B cell (primary cell): ENCODE results near the gene WDR18. TPM values are rescaled to one million over a fixed set of nuclear protein-coding genes. Genes with fewer than 3 reads are reported as not detected.

Experiments used
- ATAC-seq: fragments of 200-7000 bp; cut with Tn5 transposase; one replicate; pipeline ENCODE4 v1.10.0; 2021; ENCODE audit warnings: low read depth, mild to moderate bottlenecking, moderate number of reproducible peaks, moderate library complexity
- CTCF ChIA-PET: fragments of 350-600 bp; sonication (Branson Sonifier 250); formaldehyde crosslinking; loops from one replicate; lab custom pipeline; 2021; ENCODE audit warnings: antibody characterized with exemption, inconsistent platforms; lab: Charles Lee
- POLR2A ChIA-PET: fragments of 350-600 bp; sonication (Branson Sonifier 250); formaldehyde crosslinking; loops from one replicate; lab custom pipeline; 2021; ENCODE audit warnings: antibody characterized with exemption; lab: Charles Lee
- DNase-seq: peaks from one replicate; pipeline ENCODE4 v3.0.0; 2013
- H2AFZ ChIP-seq: 2 replicates; pipeline ENCODE4 v1.6.1; 2012; ENCODE audit warnings: mild to moderate bottlenecking, low read depth, low read length; ENCODE audit not compliant: insufficient read depth, poor library complexity, severe bottlenecking
- H3K27ac ChIP-seq, 2 donors: 1 replicate in 1 of 2; 2 replicates in 1 of 2; pipeline ENCODE4 v1.5.1; 2012 to 2013; ENCODE audit warnings: low read length in 2 of 2, mild to moderate bottlenecking in 2 of 2, moderate library complexity in 1 of 2
- H3K27me3 ChIP-seq, 4 experiments: fragments of 200-600 bp in 1 of 4; sonication (generic) in 1 of 4; replicated peaks in 1 of 4; 1 replicate in 2 of 4; 2 replicates in 2 of 4; pipeline versions ENCODE4 v1.6.1 to v1.7.0; 2013 to 2016; ENCODE audit warnings: low read length in 3 of 4, mild to moderate bottlenecking in 2 of 4, mixed read lengths in 1 of 4, moderate library complexity in 1 of 4; ENCODE audit not compliant: insufficient read depth in 4 of 4, control insufficient read depth in 3 of 4; ENCODE audit errors: control extremely low read depth in 1 of 4
- H3K36me3 ChIP-seq, 2 experiments: replicated peaks in 1 of 2; 1 replicate in 1 of 2; 2 replicates in 1 of 2; pipeline versions ENCODE4 v1.6.1 to v1.7.1; 2013; ENCODE audit warnings: low read length in 1 of 2; ENCODE audit not compliant: insufficient read depth in 2 of 2, control insufficient read depth in 1 of 2; ENCODE audit errors: control extremely low read depth in 1 of 2, extremely low read depth in 1 of 2
- H3K4me1 ChIP-seq, 2 donors: fragments of 200-600 bp in 1 of 2; sonication (generic) in 1 of 2; 1 replicate in 1 of 2; 2 replicates in 1 of 2; pipeline versions ENCODE4 v1.5.1 to v1.6.1; 2013 to 2017; ENCODE audit warnings: low read length in 2 of 2; ENCODE audit not compliant: control insufficient read depth in 2 of 2, insufficient read depth in 2 of 2
- H3K4me2 ChIP-seq: replicated peaks from 2 replicates; pipeline ENCODE3; 2012; ENCODE audit warnings: mild to moderate bottlenecking, low read depth, low read length; ENCODE audit not compliant: poor library complexity, severe bottlenecking
- H3K4me3 ChIP-seq, 5 experiments: fragments of 200-600 bp in 1 of 5; sonication (generic) in 1 of 5; 1 replicate in 3 of 5; 2 replicates in 2 of 5; pipeline versions ENCODE4 v1.5.1 to v1.7.0; 2011 to 2016; ENCODE audit warnings: low read length in 4 of 5, mild to moderate bottlenecking in 4 of 5, low read depth in 2 of 5, control low read depth in 1 of 5, moderate library complexity in 1 of 5; ENCODE audit not compliant: insufficient read depth in 1 of 5; ENCODE audit errors: control extremely low read depth in 1 of 5, extremely low read depth in 1 of 5
- H3K79me2 ChIP-seq: fragments of 200-600 bp; sonication (generic); one replicate; pipeline ENCODE4 v1.6.0; 2016; ENCODE audit warnings: low read length; ENCODE audit not compliant: control insufficient read depth, insufficient read depth
- H3K9ac ChIP-seq: fragments of 200-600 bp; sonication (generic); 2 replicates; pipeline ENCODE4 v1.6.1; 2017; ENCODE audit warnings: mild to moderate bottlenecking, low read length, moderate library complexity
- H3K9me3 ChIP-seq, 3 donors: one replicate each; pipeline versions ENCODE4 v1.6.1 to v1.7.1; 2013; ENCODE audit warnings: low read length in 2 of 3; ENCODE audit not compliant: control insufficient read depth in 2 of 3, insufficient read depth in 1 of 3; ENCODE audit errors: control extremely low read depth in 1 of 3
- H4K20me1 ChIP-seq: 2 replicates; pipeline ENCODE4 v1.6.0; 2012; ENCODE audit warnings: mild to moderate bottlenecking, low read length; ENCODE audit not compliant: insufficient read depth, control insufficient read depth, poor library complexity, severe bottlenecking
- H3K27ac Mint-ChIP-seq: one replicate; pipeline ENCODE4 v1.8.0; 2021; ENCODE audit warnings: mixed read lengths
- H3K27me3 Mint-ChIP-seq: one replicate; pipeline ENCODE4 v1.8.0; 2021; ENCODE audit warnings: mixed read lengths
- H3K4me1 Mint-ChIP-seq: one replicate; pipeline ENCODE4 v1.8.0; 2021; ENCODE audit warnings: mixed read lengths
- H3K4me3 Mint-ChIP-seq: one replicate; pipeline ENCODE4 v1.8.0; 2021; ENCODE audit warnings: mixed read lengths
- H3K9me3 Mint-ChIP-seq: one replicate; pipeline ENCODE4 v1.8.0; 2022; ENCODE audit warnings: mixed read lengths; ENCODE audit not compliant: insufficient read depth
- CTCF ChIP-seq: fragments of 200-600 bp; IDR thresholded peaks from one replicate; pipeline ENCODE4 v1.8.0; 2022; ENCODE audit warnings: antibody characterized with exemption, mild to moderate bottlenecking
- EZH2 ChIP-seq: IDR thresholded peaks from 2 replicates; pipeline ENCODE4 v1.6.1; 2012; ENCODE audit warnings: borderline replicate concordance, low read depth, mild to moderate bottlenecking, moderate library complexity, low read length; ENCODE audit not compliant: insufficient read depth, poor library complexity, severe bottlenecking
- WGBS: methylation state at CpG from one replicate; pipeline ENCODE4 v1.1.5; 2013; ENCODE audit warnings: missing lambda C conversion rate; ENCODE audit not compliant: insufficient coverage; 5-methylcytosine and 5-hydroxymethylcytosine counted together
- intact Hi-C: fragments of 100-400 bp; cut with micrococcal nuclease; formaldehyde crosslinking; loops from one replicate; pipeline ENCODE4 v1.10.0; 2022
- polyA plus RNA-seq: library from polyadenylated mRNA; depleted of rRNA; stranded (reverse); fragments of >200 nt; gene quantifications from 2 replicates; pipeline ENCODE4 v1.2.3, GENCODE V29; 2012
- total RNA-seq, 2 donors: library from RNA; stranded (reverse); fragments of 120-200 nt in 1 of 2; gene quantifications; 1 replicate in 1 of 2; 2 replicates in 1 of 2; pipeline versions ENCODE4 v1.2.3 to v1.2.4, GENCODE V29; 2013 to 2022

Gene WDR18
- total and polyA plus RNA-seq, 2 donors (not counting 1 experiment from before 2014, with no cell fraction given): 48.5 to 60.5 TPM

GRCh38 chr19:964761-965694 is 19.1 kb upstream of the WDR18 start:
- TF ChIP-seq EZH2: no peak
- TF ChIP-seq CTCF: no peak
- Histone ChIP-seq H3K27ac (no peak overlapping the region), H3K9me3 (peaks cover 0 to 16% (median 0%) of the 10 kb centered on the region in 3 donors), H3K79me2 (peaks cover 8% of the 10 kb centered on the region), H3K4me2 (no peak overlapping the region), H3K36me3 (peaks cover 0 to 62% of the 10 kb centered on the region in 2 experiments), H3K27me3 (no peaks in the 10 kb centered on the region), H3K4me1 (no peaks in the 10 kb centered on the region), H3K4me3 (no peak overlapping the region), H3K9ac (no peak overlapping the region), H2AFZ (no peak overlapping the region), H4K20me1 (peaks cover 18% of the 10 kb centered on the region)
- no peak for ATAC-seq
- Mint-ChIP-seq H3K9me3 (no peaks in the 10 kb centered on the region), H3K4me1 (peaks cover 2% of the 10 kb centered on the region), H3K27me3 (no peaks in the 10 kb centered on the region), H3K4me3 (no peak overlapping the region), H3K27ac (no peak overlapping the region)
- CTCF ChIA-PET: interaction anchor here (2.2 kb wide), 1 partner anchor 19 kb away, joined by 5 read pairs; the partner anchor contains the start of gene WDR18
- no peak for DNase-seq
- intact Hi-C loops: no loop called here
- POLR2A ChIA-PET: no interaction called here
- 97% methylated on average over 18 of the region's 19 CpGs for WGBS
